HL-60 (cell line): ENCODE results near the gene NDUFS1.

Experiments
- CTCF ChIP-seq: IDR thresholded peaks from one replicate; pipeline ENCODE4 v1.5.1; 2011; ENCODE audit warnings: low read length, control low read depth, inconsistent platforms; ENCODE audit not compliant: insufficient read depth
- GABPA ChIP-seq: IDR thresholded peaks from 2 replicates; pipeline ENCODE4 v1.6.1; 2012; ENCODE audit warnings: low read depth
- POLR2AphosphoS5 ChIP-seq: IDR thresholded peaks from 2 replicates; pipeline ENCODE4 v1.6.1; 2012; ENCODE audit warnings: low read depth
- SPI1 ChIP-seq: IDR thresholded peaks from 2 replicates; pipeline ENCODE4 v1.6.1; 2012; ENCODE audit warnings: low read depth, mild to moderate bottlenecking, borderline replicate concordance
- TF ChIP-seq, protein P1 (sequence below): IDR thresholded peaks from 2 replicates; pipeline ENCODE4 v1.6.1; 2012; ENCODE audit warnings: low read depth; ENCODE audit not compliant: insufficient replicate concordance

GRCh38 chr2:206149330-206149729, 9.9 kb downstream of the NDUFS1 start:
- no peak for TF ChIP-seq CTCF
- TF ChIP-seq, protein P1, sequence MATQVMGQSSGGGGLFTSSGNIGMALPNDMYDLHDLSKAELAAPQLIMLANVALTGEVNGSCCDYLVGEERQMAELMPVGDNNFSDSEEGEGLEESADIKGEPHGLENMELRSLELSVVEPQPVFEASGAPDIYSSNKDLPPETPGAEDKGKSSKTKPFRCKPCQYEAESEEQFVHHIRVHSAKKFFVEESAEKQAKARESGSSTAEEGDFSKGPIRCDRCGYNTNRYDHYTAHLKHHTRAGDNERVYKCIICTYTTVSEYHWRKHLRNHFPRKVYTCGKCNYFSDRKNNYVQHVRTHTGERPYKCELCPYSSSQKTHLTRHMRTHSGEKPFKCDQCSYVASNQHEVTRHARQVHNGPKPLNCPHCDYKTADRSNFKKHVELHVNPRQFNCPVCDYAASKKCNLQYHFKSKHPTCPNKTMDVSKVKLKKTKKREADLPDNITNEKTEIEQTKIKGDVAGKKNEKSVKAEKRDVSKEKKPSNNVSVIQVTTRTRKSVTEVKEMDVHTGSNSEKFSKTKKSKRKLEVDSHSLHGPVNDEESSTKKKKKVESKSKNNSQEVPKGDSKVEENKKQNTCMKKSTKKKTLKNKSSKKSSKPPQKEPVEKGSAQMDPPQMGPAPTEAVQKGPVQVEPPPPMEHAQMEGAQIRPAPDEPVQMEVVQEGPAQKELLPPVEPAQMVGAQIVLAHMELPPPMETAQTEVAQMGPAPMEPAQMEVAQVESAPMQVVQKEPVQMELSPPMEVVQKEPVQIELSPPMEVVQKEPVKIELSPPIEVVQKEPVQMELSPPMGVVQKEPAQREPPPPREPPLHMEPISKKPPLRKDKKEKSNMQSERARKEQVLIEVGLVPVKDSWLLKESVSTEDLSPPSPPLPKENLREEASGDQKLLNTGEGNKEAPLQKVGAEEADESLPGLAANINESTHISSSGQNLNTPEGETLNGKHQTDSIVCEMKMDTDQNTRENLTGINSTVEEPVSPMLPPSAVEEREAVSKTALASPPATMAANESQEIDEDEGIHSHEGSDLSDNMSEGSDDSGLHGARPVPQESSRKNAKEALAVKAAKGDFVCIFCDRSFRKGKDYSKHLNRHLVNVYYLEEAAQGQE, result no peak
- no peak for TF ChIP-seq GABPA
- no peak for TF ChIP-seq POLR2AphosphoS5
- TF ChIP-seq SPI1, result no peak
